K562 (cell line): ENCODE results near the gene SULT6B1. TPM values are rescaled to one million over a fixed set of nuclear protein-coding genes. Genes with fewer than 3 reads are reported as not detected.

Experiments
- ATAC-seq: fragments of 200-7000 bp; cut with Tn5 transposase; 3 replicates; pipeline ENCODE4 v1.9.1; 2020; ENCODE audit warnings: moderate library complexity
- BruUV-seq: library from RNA; stranded (reverse); fragments of 400-500 nt; replicated peaks from 2 replicates; lab custom pipeline; 2021; lab: Mats Ljungman, UMichigan
- CTCF ChIA-PET: fragments of 300-600 bp; formaldehyde crosslinking; extraction: SDS; loops from one replicate; lab custom pipeline; 2021; ENCODE audit warnings: low intra/inter-chr PET ratio; lab: Yijun Ruan, JAX
- POLR2A ChIA-PET: fragments of 300-600, 350-650 bp; sonication (Branson Sonifier 250); formaldehyde crosslinking; extraction: SDS; loops from one replicate; lab custom pipeline; 2021; ENCODE audit warnings: antibody characterized with exemption, inconsistent platforms; lab: Yijun Ruan, JAX
- DNase-seq, 4 experiments: peaks; one replicate each; pipeline versions ENCODE4 v3.0.0 to v3.0.0-alpha.2; 2011 to 2018; ENCODE audit warnings: low spot score in 3 of 4, mixed read lengths in 3 of 4; ENCODE audit errors: extremely low read depth in 1 of 4
- FAIRE-seq: peaks from 2 replicates; lab custom pipeline; 2011; peaks lifted over from hg19 to GRCh38; lab: Jason Lieb, UNC
- H2AFZ ChIP-seq: 2 replicates; pipeline ENCODE4 v1.6.0; 2011; ENCODE audit warnings: low read depth, low read length, control low read depth, inconsistent platforms
- H3K27ac ChIP-seq: fragments of 200-600 bp; 3 replicates; pipeline ENCODE4 v1.8.0; 2011; ENCODE audit warnings: low read depth, mild to moderate bottlenecking, control low read depth, inconsistent platforms, low read length, moderate library complexity, mixed read lengths; ENCODE audit errors: extremely low read depth
- H3K27me3 ChIP-seq, 2 experiments: fragments of 300-600 bp in 1 of 2; 2 replicates in 1 of 2; 3 replicates in 1 of 2; pipeline versions ENCODE4 v1.6.0 to v1.8.0; 2011; ENCODE audit warnings: inconsistent platforms in 2 of 2, low read length in 2 of 2, mild to moderate bottlenecking in 1 of 2, mixed read lengths in 1 of 2, moderate library complexity in 1 of 2; ENCODE audit not compliant: control insufficient read depth in 2 of 2, insufficient read depth in 2 of 2
- H3K36me3 ChIP-seq: fragments of 300-600 bp; 3 replicates; pipeline ENCODE4 v1.8.0; 2011; ENCODE audit warnings: mild to moderate bottlenecking, low read length, inconsistent platforms; ENCODE audit not compliant: control insufficient read depth, insufficient read depth
- H3K4me1 ChIP-seq, 2 experiments: fragments of 200-600 bp in 1 of 2; replicated peaks in 1 of 2; 2 replicates in 1 of 2; 3 replicates in 1 of 2; pipeline versions ENCODE4 v1.5.1 to v1.8.0; 2011; ENCODE audit warnings: inconsistent platforms in 2 of 2, low read length in 2 of 2, mild to moderate bottlenecking in 1 of 2, mixed read lengths in 1 of 2, moderate library complexity in 1 of 2; ENCODE audit not compliant: control insufficient read depth in 2 of 2, insufficient read depth in 2 of 2
- H3K4me2 ChIP-seq: 2 replicates; pipeline ENCODE4 v1.6.1; 2011; ENCODE audit warnings: low read length, control low read depth, inconsistent platforms, mixed read lengths; ENCODE audit not compliant: insufficient read depth
- H3K4me3 ChIP-seq: fragments of 200-600 bp; sonication (generic), shearing (Covaris generic); 2 replicates; pipeline ENCODE4 v1.5.1; 2016; ENCODE audit warnings: control low read depth, inconsistent platforms
- H3K79me2 ChIP-seq: fragments of 200-600 bp; 3 replicates; pipeline ENCODE4 v1.8.0; 2011; ENCODE audit warnings: low read length, inconsistent platforms; ENCODE audit not compliant: control insufficient read depth, insufficient read depth
- H3K9ac ChIP-seq, 2 experiments: 2 replicates each; pipeline versions ENCODE4 v1.6.0 to v1.6.1; 2011; ENCODE audit warnings: low read depth in 2 of 2, low read length in 2 of 2, control low read depth in 1 of 2, inconsistent platforms in 1 of 2, mild to moderate bottlenecking in 1 of 2, mixed read lengths in 1 of 2; ENCODE audit not compliant: insufficient read depth in 1 of 2
- H3K9me1 ChIP-seq: one replicate; pipeline ENCODE4 v1.6.0; 2011; ENCODE audit warnings: inconsistent platforms, mild to moderate bottlenecking, low read length, moderate library complexity; ENCODE audit not compliant: control insufficient read depth, insufficient read depth
- H3K9me3 ChIP-seq: replicated peaks from 2 replicates; pipeline ENCODE4 v1.5.1; 2011; ENCODE audit warnings: low read depth, low read length, inconsistent platforms; ENCODE audit not compliant: control insufficient read depth, insufficient read depth
- H4K20me1 ChIP-seq: replicated peaks from 2 replicates; pipeline ENCODE4 v1.6.1; 2011; ENCODE audit warnings: low read length, inconsistent platforms, mixed read lengths; ENCODE audit not compliant: control insufficient read depth, insufficient read depth
- CBFB ChIP-seq: sonication (generic); formaldehyde crosslinking; IDR thresholded peaks from 2 replicates; pipeline ENCODE4 v1.4.0; 2020; ENCODE audit warnings: mild to moderate bottlenecking, missing genetic modification reagents
- CEBPG ChIP-seq, 3 experiments: fragments of 200-800 bp in 1 of 3; sonication (Bioruptor generic) in 1 of 3; sonication (generic) in 1 of 3; formaldehyde crosslinking in 1 of 3; IDR thresholded peaks in 2 of 3; conservative IDR thresholded peaks in 1 of 3; 2 replicates each; pipeline versions ENCODE4 v1.6.1 to v1.8.0; 2016 to 2022; ENCODE audit warnings: missing compliant biosample characterization in 2 of 3, missing genetic modification characterization in 2 of 3, mild to moderate bottlenecking in 1 of 3, missing genetic modification reagents in 1 of 3
- CTBP1 ChIP-seq: fragments of 450-650 bp; IDR thresholded peaks from 2 replicates; pipeline ENCODE4 v1.6.1; 2016; ENCODE audit warnings: borderline replicate concordance
- ETV1 ChIP-seq: fragments of 450-650 bp; conservative IDR thresholded peaks from 2 replicates; pipeline ENCODE4 v1.6.1; 2016; ENCODE audit warnings: missing genetic modification characterization, control low read depth, low read depth, missing compliant biosample characterization
- FOSL1 ChIP-seq: fragments of 200-800 bp; sonication (Bioruptor generic); conservative IDR thresholded peaks from 2 replicates; pipeline ENCODE4 v1.6.1; 2016; ENCODE audit warnings: missing genetic modification characterization, missing compliant biosample characterization
- NR2C2 ChIP-seq, 2 experiments: fragments of 200-800 bp in 1 of 2; sonication (Bioruptor generic) in 1 of 2; sonication (generic) in 1 of 2; formaldehyde crosslinking in 1 of 2; IDR thresholded peaks; 2 replicates each; pipeline versions ENCODE4 v1.6.1 to v1.8.0; 2016 to 2022; ENCODE audit warnings: mild to moderate bottlenecking in 1 of 2, missing compliant biosample characterization in 1 of 2, missing genetic modification characterization in 1 of 2, missing genetic modification reagents in 1 of 2
- NR4A1 ChIP-seq, 2 experiments: fragments of 250-450 bp in 1 of 2; fragments of 450-650 bp in 1 of 2; sonication (Bioruptor Pico) in 1 of 2; IDR thresholded peaks; 2 replicates each; pipeline versions ENCODE4 v1.4.0 to v1.6.1; 2016 to 2020; ENCODE audit warnings: mild to moderate bottlenecking in 2 of 2, missing compliant biosample characterization in 1 of 2, missing genetic modification characterization in 1 of 2, moderate library complexity in 1 of 2
- OTX1 ChIP-seq: fragments of 450-650 bp; formaldehyde crosslinking; IDR thresholded peaks from 2 replicates; pipeline ENCODE4 v1.4.0; 2022; ENCODE audit warnings: mild to moderate bottlenecking
- PHB2 ChIP-seq: fragments of 450-650 bp; IDR thresholded peaks from 2 replicates; pipeline ENCODE4 v1.6.1; 2017; ENCODE audit warnings: low read depth
- ZNF175 ChIP-seq: fragments of 200-800 bp; sonication (Bioruptor generic); IDR thresholded peaks from 2 replicates; pipeline ENCODE4 v1.6.1; 2016; ENCODE audit warnings: low read depth, mild to moderate bottlenecking, missing genetic modification characterization, missing compliant biosample characterization
- ZNF696 ChIP-seq: fragments of 250-450 bp; sonication (Bioruptor Pico); conservative IDR thresholded peaks from 2 replicates; pipeline ENCODE4 v1.4.0; 2020; ENCODE audit warnings: mild to moderate bottlenecking, moderate library complexity
- WGBS: fragments of 100-300 bp; shearing (Covaris generic); methylation state at CpG from one replicate; pipeline ENCODE4 v1.1.6; 2016; ENCODE audit warnings: low coverage, mixed read lengths; ENCODE audit not compliant: insufficient coverage; ENCODE audit errors: missing lambda C conversion rate; 5-methylcytosine and 5-hydroxymethylcytosine counted together
- in situ Hi-C: fragments of 300-500 bp; cut with MboI; formaldehyde crosslinking; loops from 4 replicates; pipeline ENCODE4 v1.15.0; 2018; ENCODE audit warnings: inconsistent platforms, mixed read lengths
- intact Hi-C: fragments of 100-400 bp; cut with micrococcal nuclease; formaldehyde crosslinking; loops from 2 replicates; pipeline ENCODE4 v1.14.2; 2022
- polyA plus RNA-seq, 8 experiments: library from polyadenylated mRNA; depleted of rRNA in 4 of 8; stranded (reverse) in 5 of 8; unstranded in 3 of 8; fragments of >200 nt; fragmentation: Nextera tagmentation in 2 of 8; fragmentation: Illumina TruSeq in 1 of 8; extraction: Ambion mirVana in 2 of 8; extraction: Trizol in 1 of 8; gene quantifications; 2 replicates each; pipeline versions ENCODE4 v1.2.1 to v1.2.3, GENCODE V29; 2011 to 2014; ENCODE audit warnings: inconsistent platforms in 1 of 8, missing spikeins in 1 of 8
- total RNA-seq, 7 experiments: library from RNA; depleted of rRNA in 6 of 7; stranded (reverse); fragments of >200 nt in 6 of 7; fragmentation: Illumina TruSeq in 2 of 7; extraction: Trizol in 2 of 7; gene quantifications; 2 replicates each; pipeline versions ENCODE4 v1.2.1 to v1.2.3, GENCODE V29; 2011 to 2021; ENCODE audit warnings: low replicate concordance in 1 of 7
- TF ChIP-seq, protein P1 (sequence below): sonication (generic); formaldehyde crosslinking; IDR thresholded peaks from 2 replicates; pipeline ENCODE4 v1.8.1; 2023; ENCODE audit warnings: missing genetic modification reagents, mild to moderate bottlenecking, borderline replicate concordance

The SULT6B1 gene
- total and polyA plus RNA-seq, 9 of the 15 experiments (the other 6 are each of a cell fraction or from before 2014, with no cell fraction given) = not detected

DNA sequence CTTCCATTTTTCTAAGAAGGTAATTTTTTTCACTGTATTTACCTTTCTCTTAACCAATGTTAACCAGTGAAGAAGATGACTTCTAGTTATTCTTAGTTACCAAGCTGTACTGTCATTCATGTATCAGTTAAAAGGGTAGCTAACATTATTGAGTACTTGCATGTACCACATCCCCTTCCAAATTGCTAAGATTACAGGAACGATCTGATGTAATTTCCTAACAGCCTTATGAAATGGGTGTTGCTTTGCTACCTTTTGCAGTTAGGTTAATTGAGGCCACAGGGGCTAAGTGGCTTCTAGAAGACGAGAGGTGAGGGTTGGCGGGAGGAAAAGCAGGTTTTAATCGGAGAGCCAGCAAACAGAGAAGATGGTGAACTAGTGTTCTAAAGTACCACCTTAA, 1.8 kb upstream of the SULT6B1 start (continued):
- TF ChIP-seq ETV1 (tag) = peak; percentile 61; the same call in 1 of the 2 replicates
- no peak for TF ChIP-seq CTBP1
- no peak for TF ChIP-seq CBFB (CRISPR knock-in tag)
- no peak for TF ChIP-seq PHB2
- no peak for TF ChIP-seq NR2C2 (CRISPR knock-in tag; IDR thresholded peaks at IDR 0.05)
- TF ChIP-seq NR2C2 (tag; IDR thresholded peaks at IDR 0.05) = peak; percentile 24; the same call in 1 of the 2 replicates
- no peak for TF ChIP-seq CEBPG (CRISPR knock-in tag; IDR thresholded peaks at IDR 0.05)
- TF ChIP-seq CEBPG (tag; conservative IDR thresholded peaks at IDR 0.05 in 1 of 2, IDR thresholded peaks at IDR 0.05 in 1 of 2) = peak; percentile 20 to 90; a peak in 2 of 4 replicates
- no peak for TF ChIP-seq OTX1
- TF ChIP-seq ZNF175 (CRISPR knock-in tag) = no peak

DNA sequence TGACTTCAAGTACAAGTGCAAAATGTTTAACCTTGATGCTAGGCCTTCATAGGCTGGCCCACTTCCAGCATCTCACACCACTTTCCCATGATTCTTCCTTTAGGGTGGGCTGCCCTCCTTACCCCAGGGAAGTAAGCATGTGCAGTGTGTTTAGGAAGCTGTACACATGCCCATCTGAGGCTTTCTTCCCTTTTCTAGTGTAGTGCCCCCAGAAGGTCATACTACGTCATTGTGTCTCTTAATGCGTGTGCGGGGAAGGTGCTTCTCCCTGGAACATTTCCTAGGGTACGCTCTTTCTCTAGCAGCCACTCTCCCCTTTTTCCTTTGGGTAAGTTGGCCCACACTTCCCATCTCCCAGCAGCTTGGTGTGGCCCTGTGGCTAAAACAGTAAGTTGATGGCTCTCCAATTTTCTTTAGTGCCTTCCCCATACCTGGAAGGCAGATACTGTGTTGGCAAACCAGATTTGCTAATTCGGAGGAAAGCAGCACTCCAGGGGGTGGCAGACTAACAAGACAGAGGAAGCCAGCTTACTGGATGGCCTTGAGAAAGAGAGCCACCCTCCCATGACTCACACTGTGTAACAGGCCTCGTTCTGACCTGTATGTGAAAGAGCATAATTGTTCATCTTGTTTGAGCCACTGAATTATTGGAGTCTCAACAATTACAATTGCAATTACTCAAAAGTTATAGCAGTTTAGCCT, 1.1 kb upstream of the SULT6B1 start:
- no peak overlapping the region for H3K27ac ChIP-seq
- peak in 2 of 4 experiments; percentile 31 to 42 for DNase-seq
- TF ChIP-seq ZNF696 (CRISPR knock-in tag) = no peak
- TF ChIP-seq, protein P1, sequence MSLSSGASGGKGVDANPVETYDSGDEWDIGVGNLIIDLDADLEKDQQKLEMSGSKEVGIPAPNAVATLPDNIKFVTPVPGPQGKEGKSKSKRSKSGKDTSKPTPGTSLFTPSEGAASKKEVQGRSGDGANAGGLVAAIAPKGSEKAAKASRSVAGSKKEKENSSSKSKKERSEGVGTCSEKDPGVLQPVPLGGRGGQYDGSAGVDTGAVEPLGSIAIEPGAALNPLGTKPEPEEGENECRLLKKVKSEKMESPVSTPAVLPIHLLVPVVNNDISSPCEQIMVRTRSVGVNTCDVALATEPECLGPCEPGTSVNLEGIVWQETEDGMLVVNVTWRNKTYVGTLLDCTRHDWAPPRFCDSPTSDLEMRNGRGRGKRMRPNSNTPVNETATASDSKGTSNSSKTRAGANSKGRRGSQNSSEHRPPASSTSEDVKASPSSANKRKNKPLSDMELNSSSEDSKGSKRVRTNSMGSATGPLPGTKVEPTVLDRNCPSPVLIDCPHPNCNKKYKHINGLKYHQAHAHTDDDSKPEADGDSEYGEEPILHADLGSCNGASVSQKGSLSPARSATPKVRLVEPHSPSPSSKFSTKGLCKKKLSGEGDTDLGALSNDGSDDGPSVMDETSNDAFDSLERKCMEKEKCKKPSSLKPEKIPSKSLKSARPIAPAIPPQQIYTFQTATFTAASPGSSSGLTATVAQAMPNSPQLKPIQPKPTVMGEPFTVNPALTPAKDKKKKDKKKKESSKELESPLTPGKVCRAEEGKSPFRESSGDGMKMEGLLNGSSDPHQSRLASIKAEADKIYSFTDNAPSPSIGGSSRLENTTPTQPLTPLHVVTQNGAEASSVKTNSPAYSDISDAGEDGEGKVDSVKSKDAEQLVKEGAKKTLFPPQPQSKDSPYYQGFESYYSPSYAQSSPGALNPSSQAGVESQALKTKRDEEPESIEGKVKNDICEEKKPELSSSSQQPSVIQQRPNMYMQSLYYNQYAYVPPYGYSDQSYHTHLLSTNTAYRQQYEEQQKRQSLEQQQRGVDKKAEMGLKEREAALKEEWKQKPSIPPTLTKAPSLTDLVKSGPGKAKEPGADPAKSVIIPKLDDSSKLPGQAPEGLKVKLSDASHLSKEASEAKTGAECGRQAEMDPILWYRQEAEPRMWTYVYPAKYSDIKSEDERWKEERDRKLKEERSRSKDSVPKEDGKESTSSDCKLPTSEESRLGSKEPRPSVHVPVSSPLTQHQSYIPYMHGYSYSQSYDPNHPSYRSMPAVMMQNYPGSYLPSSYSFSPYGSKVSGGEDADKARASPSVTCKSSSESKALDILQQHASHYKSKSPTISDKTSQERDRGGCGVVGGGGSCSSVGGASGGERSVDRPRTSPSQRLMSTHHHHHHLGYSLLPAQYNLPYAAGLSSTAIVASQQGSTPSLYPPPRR (CRISPR knock-in tag) = no peak
- no peak for TF ChIP-seq NR4A1 (CRISPR knock-in tag; IDR thresholded peaks at IDR 0.05)
- TF ChIP-seq NR4A1 (tag; IDR thresholded peaks at IDR 0.05) = no peak
- TF ChIP-seq FOSL1 (tag) = peak; percentile 74

More for the DNA sequence above, 1.1 kb upstream of the SULT6B1 start:
- Histone ChIP-seq H3K9me1 (no peaks in the 10 kb centered on the region), H3K4me3 (no peak overlapping the region), H4K20me1 (no peaks in the 10 kb centered on the region), H3K9me3 (no peaks in the 10 kb centered on the region), H3K27me3 (peaks cover 0 to 8% of the 10 kb centered on the region in 2 experiments; a peak in 2 of 5 replicates), H3K79me2 (no peaks in the 10 kb centered on the region), H2AFZ (peak overlapping the region; percentile 66; the same call in 1 of the 2 replicates), H3K36me3 (no peaks in the 10 kb centered on the region), H3K4me2 (no peak overlapping the region), H3K4me1 (peaks cover 3 to 9% of the 10 kb centered on the region in 2 experiments; a peak in 2 of 5 replicates), H3K9ac (no peak overlapping the region)
- POLR2A ChIA-PET = interaction anchor here (1.2 to 1.6 kb wide), 2 partner anchors 12 kb away, joined by 4 to 8 read pairs; no protein-coding TSS in a partner anchor
- ATAC-seq (peak; percentile 87), FAIRE-seq (peak; percentile 74)
- in situ Hi-C loops = no loop called here
- intact Hi-C loops = no loop called here
- CTCF ChIA-PET = no interaction called here
- 44% methylated on average over 6 of the region's 6 CpGs for WGBS
- no TSS peak for BruUV-seq
